Measurements from ENCODE around the gene CLEC2B. TPM values are rescaled to one million over a fixed set of nuclear protein-coding genes. Genes with fewer than 3 reads are reported as not detected.

The CLEC2B gene
- total RNA-seq, 1 donor from 2014 or later: not detected

GRCh38 chr12:9808504-9808903 is 60.6 kb downstream of the CLEC2B start:
- Mint-ChIP-seq H3K9me3 (no peaks in the 10 kb centered on the region), H3K4me3 (no peak overlapping the region), H3K27me3 (ENCODE audit: low read depth) (no peaks in the 10 kb centered on the region), H3K36me3 (no peaks in the 10 kb centered on the region), H3K4me1 (no peaks in the 10 kb centered on the region), H3K27ac (no peak overlapping the region)
- TF ChIP-seq, protein P1, sequence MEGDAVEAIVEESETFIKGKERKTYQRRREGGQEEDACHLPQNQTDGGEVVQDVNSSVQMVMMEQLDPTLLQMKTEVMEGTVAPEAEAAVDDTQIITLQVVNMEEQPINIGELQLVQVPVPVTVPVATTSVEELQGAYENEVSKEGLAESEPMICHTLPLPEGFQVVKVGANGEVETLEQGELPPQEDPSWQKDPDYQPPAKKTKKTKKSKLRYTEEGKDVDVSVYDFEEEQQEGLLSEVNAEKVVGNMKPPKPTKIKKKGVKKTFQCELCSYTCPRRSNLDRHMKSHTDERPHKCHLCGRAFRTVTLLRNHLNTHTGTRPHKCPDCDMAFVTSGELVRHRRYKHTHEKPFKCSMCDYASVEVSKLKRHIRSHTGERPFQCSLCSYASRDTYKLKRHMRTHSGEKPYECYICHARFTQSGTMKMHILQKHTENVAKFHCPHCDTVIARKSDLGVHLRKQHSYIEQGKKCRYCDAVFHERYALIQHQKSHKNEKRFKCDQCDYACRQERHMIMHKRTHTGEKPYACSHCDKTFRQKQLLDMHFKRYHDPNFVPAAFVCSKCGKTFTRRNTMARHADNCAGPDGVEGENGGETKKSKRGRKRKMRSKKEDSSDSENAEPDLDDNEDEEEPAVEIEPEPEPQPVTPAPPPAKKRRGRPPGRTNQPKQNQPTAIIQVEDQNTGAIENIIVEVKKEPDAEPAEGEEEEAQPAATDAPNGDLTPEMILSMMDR (IDR thresholded peaks at IDR 0.05; ENCODE audit: unreplicated experiment): no peak
- DNase-seq (ENCODE audit: low spot score in 2 of 2, unreplicated experiment in 2 of 2): no peak

- H3K27ac Mint-ChIP-seq: no peak overlapping the region
- DNase-seq (ENCODE audit: low spot score in 2 of 2, unreplicated experiment in 2 of 2): no peak
- no peaks in the 10 kb centered on the region for H3K4me1 Mint-ChIP-seq
- H3K27me3 Mint-ChIP-seq (ENCODE audit: low read depth): no peaks in the 10 kb centered on the region
- TF ChIP-seq, protein P1 (IDR thresholded peaks at IDR 0.05; ENCODE audit: unreplicated experiment): no peak
- no peaks in the 10 kb centered on the region for H3K36me3 Mint-ChIP-seq
- H3K4me3 Mint-ChIP-seq: no peak overlapping the region
- peaks cover 4% of the 10 kb centered on the region for H3K9me3 Mint-ChIP-seq
Measured at GRCh38 chr12:9806714-9807113, 62.4 kb downstream of the CLEC2B start.

- no peak for DNase-seq (ENCODE audit: low spot score in 2 of 2, unreplicated experiment in 2 of 2)
- H3K36me3 Mint-ChIP-seq: no peaks in the 10 kb centered on the region
- no peak overlapping the region for H3K27ac Mint-ChIP-seq
- no peaks in the 10 kb centered on the region for H3K27me3 Mint-ChIP-seq (ENCODE audit: low read depth)
- TF ChIP-seq, protein P1 (IDR thresholded peaks at IDR 0.05; ENCODE audit: unreplicated experiment): no peak
- no peaks in the 10 kb centered on the region for H3K4me1 Mint-ChIP-seq
- H3K4me3 Mint-ChIP-seq: no peak overlapping the region
- H3K9me3 Mint-ChIP-seq: peaks cover 8% of the 10 kb centered on the region
Measured at GRCh38 chr12:9805883-9806282, 63.3 kb downstream of the CLEC2B start.

Other genes with a start within 250 kb of the CLEC2B start
- 20.7 to 21.8 TPM (median 21.7 TPM) in 3 replicates for gene CLEC2D, start 199.6 kb downstream of the CLEC2B start, total RNA-seq
- not detected in 3 replicates for gene CLECL1, start 136.3 kb downstream of the CLEC2B start, total RNA-seq
- 0.40 to 0.78 TPM (median 0.43 TPM) in 3 replicates for gene CD69, start 108.5 kb downstream of the CLEC2B start, total RNA-seq
- not detected in 3 replicates for gene KLRF1, start 41.9 kb downstream of the CLEC2B start, total RNA-seq
- gene KLRF2, start 12.1 kb upstream of the CLEC2B start, total RNA-seq: not detected in 3 replicates
- gene CLEC2A, start 63.0 kb upstream of the CLEC2B start, total RNA-seq: 0.29 TPM in 1 of 3 replicates, not detected in the others
- gene CLEC12A, start 102.1 kb upstream of the CLEC2B start, total RNA-seq: not detected in 3 replicates
- 0.18 to 0.51 TPM (median 0.34 TPM) in 3 replicates for gene CLEC1B, start 129.8 kb upstream of the CLEC2B start, total RNA-seq
- gene CLEC12B, start 141.3 kb upstream of the CLEC2B start, total RNA-seq: not detected in 3 replicates
- gene CLEC9A, start 161.3 kb upstream of the CLEC2B start, total RNA-seq: not detected in 3 replicates
- 0.32 to 0.51 TPM (median 0.49 TPM) in 3 replicates for gene CLEC1A, start 229.6 kb upstream of the CLEC2B start, total RNA-seq